NCI-H69 (cell line): Measurements from ENCODE around the gene MRPL51.
A peak's percentile ranks its signal among the peaks of the same experiment; 100 is the strongest.

Experiments used
- DNase-seq: peaks from one replicate; lab custom pipeline; 2025; lab: John Stamatoyannopoulos, UW

MRPL51 gene

GRCh38 chr12:6461401-6462233 lies 31.4 kb downstream of the MRPL51 start:
- no peak for DNase-seq

- no peak for DNase-seq
Measured at GRCh38 chr12:6460751-6461371, 32.2 kb downstream of the MRPL51 start.

GRCh38 chr12:6459004-6459337 lies 34.1 kb downstream of the MRPL51 start:
- DNase-seq = peak; percentile 32

- no peak for DNase-seq
Measured at GRCh38 chr12:6458281-6459003, 34.6 kb downstream of the MRPL51 start.

- DNase-seq = no peak
Measured at GRCh38 chr12:6457220-6457945, 35.7 kb downstream of the MRPL51 start.

GRCh38 chr12:6452944-6453630 lies 40.0 kb downstream of the MRPL51 start:
- no peak for DNase-seq

- no peak for DNase-seq
Measured at GRCh38 chr12:6452245-6452943, 40.7 kb downstream of the MRPL51 start.

- peak; percentile 97 for DNase-seq
Measured at GRCh38 chr12:6451348-6452244, 41.5 kb downstream of the MRPL51 start, which contains the start of gene TAPBPL. TSS of gene TAPBPL (plus strand) at chr12:6452042. CDS start at chr12:6452249, 207 bp downstream.

- no peak for DNase-seq
Measured at GRCh38 chr12:6450869-6451347, 42.2 kb downstream of the MRPL51 start.

GRCh38 chr12:6450091-6450868 lies 42.8 kb downstream of the MRPL51 start:
- DNase-seq = peak; percentile 18

- DNase-seq = no peak
Measured at GRCh38 chr12:6444704-6445688, 48.1 kb downstream of the MRPL51 start, which contains the start of gene CD27. TSS of gene CD27 (plus strand) at chr12:6444955. CDS start at chr12:6445096, 141 bp downstream.

- DNase-seq = no peak
Measured at GRCh38 chr12:6444031-6444430, 49.0 kb downstream of the MRPL51 start.

- no peak for DNase-seq
Measured at GRCh38 chr12:6443361-6443983, 49.6 kb downstream of the MRPL51 start.

- no peak for DNase-seq
Measured at GRCh38 chr12:6442836-6443235, 50.2 kb downstream of the MRPL51 start.
